ENCODE data around the gene PPIA. TPM values are rescaled to one million over a fixed set of nuclear protein-coding genes. Genes with fewer than 3 reads are reported as not detected.

The PPIA gene
- total RNA-seq, 1 experiment from 2014 or later = 3,047 TPM

DNA sequence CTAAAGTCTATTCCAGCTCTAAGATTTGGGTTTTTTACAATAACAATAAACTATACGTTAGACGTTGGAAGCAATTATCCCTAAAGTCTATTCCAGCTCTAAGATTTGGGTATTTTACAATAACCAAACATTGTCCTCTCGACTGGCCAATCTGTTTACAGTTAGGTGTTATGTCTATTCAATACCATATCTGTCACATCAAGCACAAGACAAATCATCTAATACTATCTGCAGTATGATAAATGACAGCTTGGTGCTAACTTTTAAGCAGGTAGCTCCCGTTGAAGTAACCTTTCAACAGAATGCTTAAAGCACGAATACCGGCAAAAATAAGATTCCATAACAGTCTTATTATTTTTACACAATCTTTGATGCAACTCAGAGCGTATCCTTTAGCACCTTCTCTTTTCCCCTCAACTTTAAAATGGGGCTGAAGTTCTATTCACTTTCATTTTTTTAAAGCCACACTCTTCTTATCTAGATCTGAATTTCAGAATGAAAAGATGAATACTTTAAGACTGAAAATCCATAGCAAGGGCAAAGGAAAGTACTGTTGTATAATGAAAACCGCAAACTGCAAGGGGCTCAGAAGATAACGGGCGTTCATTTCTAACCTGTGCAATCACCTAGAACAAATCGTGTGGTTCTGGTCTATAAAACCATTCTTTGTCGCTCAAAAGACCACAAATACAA is 50.5 kb downstream of the PPIA start:
- TF ChIP-seq, protein P1, sequence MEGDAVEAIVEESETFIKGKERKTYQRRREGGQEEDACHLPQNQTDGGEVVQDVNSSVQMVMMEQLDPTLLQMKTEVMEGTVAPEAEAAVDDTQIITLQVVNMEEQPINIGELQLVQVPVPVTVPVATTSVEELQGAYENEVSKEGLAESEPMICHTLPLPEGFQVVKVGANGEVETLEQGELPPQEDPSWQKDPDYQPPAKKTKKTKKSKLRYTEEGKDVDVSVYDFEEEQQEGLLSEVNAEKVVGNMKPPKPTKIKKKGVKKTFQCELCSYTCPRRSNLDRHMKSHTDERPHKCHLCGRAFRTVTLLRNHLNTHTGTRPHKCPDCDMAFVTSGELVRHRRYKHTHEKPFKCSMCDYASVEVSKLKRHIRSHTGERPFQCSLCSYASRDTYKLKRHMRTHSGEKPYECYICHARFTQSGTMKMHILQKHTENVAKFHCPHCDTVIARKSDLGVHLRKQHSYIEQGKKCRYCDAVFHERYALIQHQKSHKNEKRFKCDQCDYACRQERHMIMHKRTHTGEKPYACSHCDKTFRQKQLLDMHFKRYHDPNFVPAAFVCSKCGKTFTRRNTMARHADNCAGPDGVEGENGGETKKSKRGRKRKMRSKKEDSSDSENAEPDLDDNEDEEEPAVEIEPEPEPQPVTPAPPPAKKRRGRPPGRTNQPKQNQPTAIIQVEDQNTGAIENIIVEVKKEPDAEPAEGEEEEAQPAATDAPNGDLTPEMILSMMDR (conservative IDR thresholded peaks at IDR 0.05; ENCODE audit: low read depth, low read length) = no peak
- TF ChIP-seq EZH2 (IDR thresholded peaks at IDR 0.05; ENCODE audit: borderline replicate concordance, low read depth, low read length, poor library complexity, severe bottlenecking) = no peak
- BruUV-seq (replicated peaks) = no TSS peak

DNA sequence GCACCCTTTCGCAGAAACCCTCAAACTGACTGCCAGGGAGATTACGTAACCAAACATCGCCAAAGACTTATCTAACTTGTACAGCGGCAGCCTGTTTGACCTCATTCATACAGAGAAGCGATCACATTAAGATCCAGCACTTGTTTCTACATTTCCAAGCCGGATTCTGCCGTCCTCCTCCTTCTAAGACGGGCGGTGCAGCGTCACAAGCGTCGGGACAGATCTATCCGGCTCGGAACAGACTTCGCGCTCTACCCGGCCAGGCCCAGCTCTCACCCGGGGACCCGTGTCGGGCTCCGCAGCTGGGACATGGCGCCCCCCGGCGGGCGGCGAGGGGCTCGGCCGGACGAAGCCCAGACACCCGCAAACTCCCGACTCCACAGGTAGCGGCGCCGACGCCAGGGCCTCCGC is 51.0 kb downstream of the PPIA start:
- intact Hi-C loops (cut with micrococcal nuclease; ENCODE audit: unreplicated experiment) = loop anchor here (1.0 to 2.0 kb wide), 2 partner anchors 50 to 259 kb away; no protein-coding TSS in a partner anchor
- peak overlapping the region; percentile 98 for H3K27ac ChIP-seq (ENCODE audit: low read depth, low read length, poor library complexity, severe bottlenecking)
- H3K4me1 ChIP-seq (ENCODE audit: insufficient read depth, low read length, poor library complexity, severe bottlenecking) = peaks cover 20% of the 10 kb centered on the region
- H3K4me3 ChIP-seq (ENCODE audit: low read depth, low read length, poor library complexity, severe bottlenecking) = peak overlapping the region; percentile 77
- CTCF ChIA-PET = interaction anchor here (0.5 to 0.6 kb wide), 4 partner anchors 12 to 71 kb away, joined by 3 to 5 read pairs (median 4); no protein-coding TSS in a partner anchor
- TSS peak; percentile 50 for BruUV-seq (replicated peaks)
- TF ChIP-seq EZH2 (IDR thresholded peaks at IDR 0.05; ENCODE audit: borderline replicate concordance, low read depth, low read length, poor library complexity, severe bottlenecking) = no peak
- TF ChIP-seq, protein P1 (conservative IDR thresholded peaks at IDR 0.05; ENCODE audit: low read depth, low read length) = peak; percentile 80
- DNase-seq (ENCODE audit: low spot score) = peak; percentile 91
- no peaks in the 10 kb centered on the region for H3K27me3 ChIP-seq (replicated peaks; ENCODE audit: insufficient read depth, low read depth, low read length, poor library complexity)
- peaks cover 3% of the 10 kb centered on the region for H3K36me3 ChIP-seq (ENCODE audit: insufficient read depth, low read length, poor library complexity, severe bottlenecking)
- POLR2A ChIA-PET (ENCODE audit: low non-redundant PET) = interaction anchor here (0.6 to 1.2 kb wide), 2 partner anchors 10 to 241 kb away, joined by 7 to 8 read pairs; no protein-coding TSS in a partner anchor
- H3K9me3 ChIP-seq (ENCODE audit: low read depth, low read length, poor library complexity, severe bottlenecking) = no peaks in the 10 kb centered on the region

More for the DNA sequence above, 50.5 kb downstream of the PPIA start:
- intact Hi-C loops (cut with micrococcal nuclease; ENCODE audit: unreplicated experiment) = loop anchor here (1.0 to 2.0 kb wide), 2 partner anchors 50 to 258 kb away; no protein-coding TSS in a partner anchor
- H3K4me3 ChIP-seq (ENCODE audit: low read depth, low read length, poor library complexity, severe bottlenecking) = peak overlapping the region; percentile 77
- H3K4me1 ChIP-seq (ENCODE audit: insufficient read depth, low read length, poor library complexity, severe bottlenecking) = peaks cover 20% of the 10 kb centered on the region
- DNase-seq (ENCODE audit: low spot score) = no peak
- H3K36me3 ChIP-seq (ENCODE audit: insufficient read depth, low read length, poor library complexity, severe bottlenecking) = peaks cover 5% of the 10 kb centered on the region
- peak overlapping the region; percentile 98 for H3K27ac ChIP-seq (ENCODE audit: low read depth, low read length, poor library complexity, severe bottlenecking)
- H3K27me3 ChIP-seq (replicated peaks; ENCODE audit: insufficient read depth, low read depth, low read length, poor library complexity) = no peaks in the 10 kb centered on the region
- H3K9me3 ChIP-seq (ENCODE audit: low read depth, low read length, poor library complexity, severe bottlenecking) = no peaks in the 10 kb centered on the region
- POLR2A ChIA-PET (ENCODE audit: low non-redundant PET) = interaction anchor here (1.2 kb wide), 1 partner anchor 241 kb away, joined by 7 read pairs; no protein-coding TSS in a partner anchor
- CTCF ChIA-PET = interaction anchor here (0.6 kb wide), 2 partner anchors 12 to 41 kb away, joined by 4 to 5 read pairs; no protein-coding TSS in a partner anchor

DNA sequence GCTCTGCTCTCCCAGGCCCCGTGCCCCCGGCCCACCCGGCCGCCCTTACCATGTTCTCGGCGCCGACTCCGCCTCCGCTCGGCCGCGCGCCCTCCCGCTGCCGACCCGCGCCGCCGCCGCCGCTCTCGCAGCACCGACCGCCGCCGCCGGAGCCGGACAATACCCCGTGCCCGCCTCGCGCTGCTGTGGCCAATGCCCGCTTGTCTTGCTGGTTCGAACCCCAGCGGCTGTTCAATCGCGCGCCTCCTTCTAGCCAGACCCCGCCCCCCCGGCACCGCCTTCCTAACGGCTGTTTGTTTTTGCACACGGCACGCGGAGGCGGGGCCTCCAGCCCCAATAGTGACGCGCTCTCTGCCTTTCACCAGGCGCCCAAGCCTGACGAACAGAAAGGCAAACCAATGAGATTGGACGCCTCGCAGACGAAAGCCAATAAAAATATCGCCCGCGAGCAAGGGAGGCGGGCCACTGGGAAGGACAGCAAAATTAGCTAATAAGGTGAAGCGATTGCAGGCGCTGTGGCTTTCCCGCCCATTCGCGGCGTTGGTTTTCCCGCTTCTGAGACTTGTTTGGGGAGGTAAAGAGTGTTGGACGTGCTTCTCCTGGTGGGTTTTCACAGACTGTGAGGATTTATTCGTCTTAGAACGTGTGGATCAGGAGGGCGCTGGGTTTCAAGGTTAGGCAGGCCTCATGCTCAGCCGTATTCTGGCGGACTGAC is 51.6 kb downstream of the PPIA start, which contains the start of gene H2AZ2:
Gene H2AZ2 (minus strand): TSS at position 168 of the 715 bp plus-strand sequence. CDS start 116 bp downstream, at position 52.
- Histone ChIP-seq H3K4me1 (ENCODE audit: insufficient read depth, low read length, poor library complexity, severe bottlenecking) (peaks cover 20% of the 10 kb centered on the region), H3K9me3 (ENCODE audit: low read depth, low read length, poor library complexity, severe bottlenecking) (no peaks in the 10 kb centered on the region), H3K36me3 (ENCODE audit: insufficient read depth, low read length, poor library complexity, severe bottlenecking) (no peaks in the 10 kb centered on the region), H3K27me3 (replicated peaks; ENCODE audit: insufficient read depth, low read depth, low read length, poor library complexity) (no peaks in the 10 kb centered on the region), H3K27ac (ENCODE audit: low read depth, low read length, poor library complexity, severe bottlenecking) (peak within 1 kb of the TSS; percentile 98), H3K4me3 (ENCODE audit: low read depth, low read length, poor library complexity, severe bottlenecking) (peak within 1 kb of the TSS; percentile 77)
- peak; percentile 100 for DNase-seq (ENCODE audit: low spot score)
- no TSS peak for BruUV-seq (replicated peaks)
- no peak for TF ChIP-seq EZH2 (IDR thresholded peaks at IDR 0.05; ENCODE audit: borderline replicate concordance, low read depth, low read length, poor library complexity, severe bottlenecking)
- TF ChIP-seq, protein P1 (conservative IDR thresholded peaks at IDR 0.05; ENCODE audit: low read depth, low read length) = no peak
- CTCF ChIA-PET = interaction anchor here (0.5 to 0.6 kb wide), 3 partner anchors 18 to 71 kb away, joined by 3 to 4 read pairs (median 3); no protein-coding TSS in a partner anchor
- POLR2A ChIA-PET (ENCODE audit: low non-redundant PET) = interaction anchor here (0.6 to 1.2 kb wide), 2 partner anchors 9 to 242 kb away, joined by 7 to 8 read pairs; no protein-coding TSS in a partner anchor
- intact Hi-C loops (cut with micrococcal nuclease; ENCODE audit: unreplicated experiment) = loop anchor here (1.0 to 2.0 kb wide), 2 partner anchors 51 to 259 kb away; no protein-coding TSS in a partner anchor
